ENCODE results near the gene TMEM41A.

The TMEM41A gene

DNA sequence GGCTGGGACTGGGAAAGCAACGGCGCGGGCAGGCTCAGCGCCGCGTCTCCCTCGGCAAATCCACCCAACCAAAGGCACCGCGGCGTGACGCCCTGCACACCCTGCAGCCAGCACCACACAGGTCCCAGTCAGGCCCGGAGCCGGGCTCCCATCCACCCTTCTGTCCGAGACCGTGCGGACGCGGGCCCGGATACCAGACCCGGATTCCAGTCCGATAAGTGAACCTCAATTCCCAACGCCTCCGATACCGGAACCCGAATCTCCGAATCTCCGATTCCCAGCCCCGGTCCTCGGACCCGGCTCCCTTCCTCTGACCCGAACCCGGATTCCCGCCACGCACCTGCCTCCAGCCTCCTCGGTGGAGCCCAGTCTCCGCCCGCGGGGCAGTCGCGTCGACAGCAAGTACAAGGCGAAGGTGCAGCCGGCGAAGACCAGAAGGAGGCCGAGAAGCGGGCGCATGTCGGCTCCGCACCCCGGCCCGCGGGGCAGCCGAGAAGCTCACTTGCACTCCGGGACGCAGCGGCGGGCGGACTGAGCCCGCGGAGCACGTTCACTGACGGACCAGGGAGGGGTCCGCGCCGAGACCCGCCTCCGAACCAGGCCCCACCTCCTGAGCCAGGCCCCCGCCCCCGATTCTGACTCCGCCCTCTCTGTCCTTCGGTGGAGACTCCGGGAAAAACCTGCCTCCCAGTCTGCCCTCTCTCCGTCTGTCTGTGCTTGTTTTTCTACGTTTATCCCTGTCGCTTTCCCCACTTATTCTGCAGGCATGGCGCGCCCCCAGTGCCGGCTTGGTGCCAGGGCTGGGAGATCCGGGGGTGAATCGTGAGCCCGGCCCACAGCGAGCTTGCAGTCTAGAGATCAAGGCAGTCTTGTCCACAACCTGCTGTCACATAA is at the start of gene TMEM41A:
TSS of gene TMEM41A (minus strand) at position 533 of the 894 bp plus-strand sequence. CDS start at position 459, 74 bp downstream.
- DNase-seq, result peak; percentile 88 to 90

DNA sequence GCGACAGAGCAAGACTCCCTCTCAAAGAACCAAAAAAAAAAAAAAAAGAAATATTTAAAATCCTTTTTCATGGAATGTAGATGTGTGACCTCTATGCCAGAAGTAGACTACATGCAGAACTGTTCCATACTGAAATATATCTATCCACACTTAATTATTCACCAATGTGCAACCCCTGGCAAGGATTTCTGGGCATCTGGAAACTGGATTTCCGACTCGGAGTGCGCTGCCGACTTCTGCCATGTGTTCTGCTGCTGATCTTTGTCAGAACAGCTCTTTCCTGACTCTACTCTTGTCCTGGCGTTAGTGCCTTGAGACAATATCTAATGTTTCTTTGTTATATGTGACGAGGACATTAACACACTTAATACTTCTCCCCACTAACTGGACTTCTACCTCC is 41.9 kb upstream of the TMEM41A start:
- no peak for DNase-seq

DNA sequence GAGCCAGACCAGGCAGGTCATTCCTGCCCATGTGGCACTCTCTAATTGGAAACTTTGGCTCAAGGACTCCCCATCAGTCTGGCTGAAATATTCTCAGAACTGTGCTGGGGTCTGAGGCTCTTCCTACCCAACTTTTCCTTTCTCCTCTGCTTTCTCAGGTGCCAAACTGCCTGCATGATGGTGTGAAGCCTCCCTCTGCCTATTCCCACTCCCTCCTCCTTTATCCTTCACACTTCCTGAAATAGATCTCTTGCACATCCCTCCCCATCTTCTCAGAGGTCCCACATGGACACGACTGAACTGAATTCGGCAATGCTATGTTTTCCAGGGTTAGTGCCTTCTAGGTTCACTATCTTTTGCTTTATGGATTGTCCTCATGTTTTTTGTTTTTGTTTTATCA is 41.1 kb upstream of the TMEM41A start:
- DNase-seq, result no peak

DNA sequence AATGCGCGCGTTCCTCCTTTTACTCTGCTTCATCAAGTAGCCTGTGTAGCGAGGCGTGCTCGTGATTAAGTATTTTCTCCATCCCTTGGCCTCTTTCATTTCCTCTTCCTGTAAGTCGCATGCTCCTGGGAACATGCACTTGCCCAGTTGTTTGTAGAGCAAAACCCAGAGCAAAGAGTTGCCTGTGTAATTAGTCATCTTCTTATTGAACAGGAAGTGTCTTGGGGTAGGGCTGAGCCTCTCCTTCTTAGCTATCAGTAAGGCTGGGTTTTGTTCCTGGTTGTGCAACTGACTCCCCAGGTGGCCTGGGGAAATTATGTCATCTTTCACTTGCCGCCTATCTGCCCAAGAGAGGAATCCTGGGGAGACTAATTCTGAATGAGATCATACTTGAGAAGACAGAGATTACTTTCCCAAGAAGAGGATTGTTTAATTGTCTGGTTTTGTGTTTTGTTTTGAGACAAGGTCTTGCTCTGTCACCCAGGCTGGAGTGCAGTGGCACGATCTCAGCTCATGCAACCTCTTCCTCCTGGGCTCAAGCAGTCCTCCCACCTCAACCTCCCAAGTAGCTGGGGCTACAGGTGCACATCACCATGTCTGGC is 38.6 kb upstream of the TMEM41A start:
- peak; percentile 27 to 54 for DNase-seq

DNA sequence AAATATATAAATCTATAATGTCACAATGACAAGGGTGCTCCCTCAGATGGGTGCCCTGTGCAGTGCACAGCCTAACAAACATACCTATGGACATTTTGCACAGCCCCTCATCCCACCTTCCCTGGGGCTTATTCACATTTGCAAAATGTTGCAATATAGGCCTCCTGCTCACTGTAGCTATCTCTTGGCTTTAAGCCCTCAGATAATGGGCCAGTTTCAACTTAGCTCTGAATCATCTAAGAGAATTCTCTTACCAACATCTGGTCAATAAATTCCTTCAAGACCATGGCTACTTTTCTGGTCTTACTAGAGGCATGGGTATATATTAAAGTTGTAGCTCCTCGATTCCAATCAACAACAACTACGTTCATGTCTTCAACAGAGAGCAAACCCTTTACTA is 35.7 kb upstream of the TMEM41A start:
- DNase-seq, result no peak

DNA sequence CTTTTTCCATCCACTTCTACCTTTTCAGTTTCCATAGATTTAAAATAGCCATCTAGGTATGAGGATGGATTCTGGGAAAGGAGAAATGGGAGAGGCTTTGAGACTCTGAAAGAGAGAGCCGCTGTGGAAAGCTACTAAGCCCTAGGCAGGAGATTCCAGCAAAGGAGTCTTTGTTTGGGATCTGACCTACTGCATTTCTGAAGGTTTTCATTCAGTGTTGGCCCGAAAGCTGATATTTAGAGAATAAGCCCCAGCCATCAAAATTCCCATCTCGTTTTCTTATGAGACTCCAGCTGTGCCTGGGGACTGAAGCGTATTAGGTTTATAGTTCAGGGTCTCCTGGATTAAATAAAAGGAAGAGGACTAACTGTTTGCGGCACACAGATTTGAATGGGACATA is 34.1 kb upstream of the TMEM41A start:
- no peak for DNase-seq

DNA sequence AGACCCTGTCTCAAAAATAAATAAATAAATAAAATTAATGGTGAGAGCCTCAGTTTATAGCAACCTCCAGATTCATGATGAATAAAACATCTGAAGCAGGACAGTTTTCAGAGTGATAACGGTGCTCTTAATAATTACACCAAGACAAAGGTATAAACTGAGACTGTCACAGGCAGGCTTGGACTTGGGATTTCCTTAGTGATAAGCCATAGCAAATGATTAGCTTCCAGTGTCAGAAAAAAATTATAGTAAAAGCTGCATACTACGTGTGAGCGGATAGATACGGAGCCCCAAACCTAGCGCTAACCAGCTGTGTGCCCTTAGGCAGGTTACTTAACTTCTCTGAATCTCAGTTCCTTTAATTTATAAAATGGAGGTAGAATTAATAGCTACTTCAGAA is 32.0 kb upstream of the TMEM41A start:
- no peak for DNase-seq

DNA sequence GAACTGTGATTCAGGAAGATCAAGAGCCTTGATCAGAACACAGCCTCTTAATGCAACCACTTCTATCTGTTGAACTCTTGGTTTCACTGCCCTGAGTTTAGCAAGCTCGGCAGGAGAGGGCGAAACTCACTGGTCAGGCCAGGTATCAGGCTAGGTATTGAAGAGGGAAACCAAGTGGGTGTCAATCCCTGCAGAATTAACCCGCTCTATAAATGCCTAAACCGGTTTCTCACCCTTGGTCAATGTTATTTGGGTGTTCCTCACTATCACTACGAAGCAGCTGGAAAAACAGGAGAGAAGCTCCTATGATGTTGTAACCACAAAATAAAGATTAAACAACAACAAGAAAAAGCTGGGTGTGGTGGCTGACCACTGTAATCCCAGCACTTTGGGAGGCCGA is 29.7 kb upstream of the TMEM41A start:
- DNase-seq, result no peak

DNA sequence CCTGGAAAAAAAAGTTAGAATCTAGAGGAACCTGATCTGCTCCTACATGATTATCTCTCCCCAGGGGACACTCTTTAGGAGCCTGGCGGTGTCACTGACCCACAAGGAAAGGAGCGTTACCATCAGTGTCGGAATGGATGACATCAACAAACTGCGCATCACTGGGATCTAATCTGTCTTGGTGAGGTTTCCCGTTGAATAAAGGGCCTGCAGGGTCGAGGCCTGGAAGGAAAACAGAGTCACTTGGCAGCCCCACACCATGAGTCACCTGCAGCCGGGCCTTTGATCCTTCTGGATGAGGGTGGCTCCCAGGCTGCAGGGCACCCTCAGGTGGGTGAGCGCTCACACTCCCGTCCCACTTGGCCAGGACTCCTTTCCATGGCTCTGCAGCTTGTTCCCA is 28.5 kb upstream of the TMEM41A start:
- DNase-seq, result no peak

DNA sequence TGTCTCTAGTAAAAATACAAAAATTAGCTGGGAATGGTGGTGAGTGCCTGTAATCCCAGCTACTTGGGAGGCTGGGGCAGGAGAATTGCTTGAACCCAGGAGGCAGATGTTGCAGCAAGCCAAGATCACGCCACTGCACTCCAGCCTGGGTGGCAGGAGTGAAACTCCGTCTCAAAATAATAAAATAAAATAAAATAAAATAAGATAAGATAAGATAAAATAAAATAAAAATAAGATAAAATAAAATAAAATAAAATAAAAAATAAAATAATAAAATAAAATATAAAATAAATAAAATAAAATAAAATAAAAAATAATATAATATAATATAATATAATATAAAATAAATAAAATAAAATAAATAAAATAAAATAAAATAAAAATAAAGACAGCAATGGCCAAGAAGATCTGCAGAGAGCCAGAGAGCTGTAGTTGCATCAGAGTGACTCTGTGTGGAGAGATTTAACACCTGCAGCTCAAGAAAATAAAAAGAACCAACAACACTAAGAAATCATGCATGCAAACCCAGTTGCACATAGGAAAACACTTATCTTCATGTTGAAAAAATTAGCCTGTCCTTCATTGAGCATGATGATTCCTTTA is 27.6 kb upstream of the TMEM41A start:
- DNase-seq, result no peak

DNA sequence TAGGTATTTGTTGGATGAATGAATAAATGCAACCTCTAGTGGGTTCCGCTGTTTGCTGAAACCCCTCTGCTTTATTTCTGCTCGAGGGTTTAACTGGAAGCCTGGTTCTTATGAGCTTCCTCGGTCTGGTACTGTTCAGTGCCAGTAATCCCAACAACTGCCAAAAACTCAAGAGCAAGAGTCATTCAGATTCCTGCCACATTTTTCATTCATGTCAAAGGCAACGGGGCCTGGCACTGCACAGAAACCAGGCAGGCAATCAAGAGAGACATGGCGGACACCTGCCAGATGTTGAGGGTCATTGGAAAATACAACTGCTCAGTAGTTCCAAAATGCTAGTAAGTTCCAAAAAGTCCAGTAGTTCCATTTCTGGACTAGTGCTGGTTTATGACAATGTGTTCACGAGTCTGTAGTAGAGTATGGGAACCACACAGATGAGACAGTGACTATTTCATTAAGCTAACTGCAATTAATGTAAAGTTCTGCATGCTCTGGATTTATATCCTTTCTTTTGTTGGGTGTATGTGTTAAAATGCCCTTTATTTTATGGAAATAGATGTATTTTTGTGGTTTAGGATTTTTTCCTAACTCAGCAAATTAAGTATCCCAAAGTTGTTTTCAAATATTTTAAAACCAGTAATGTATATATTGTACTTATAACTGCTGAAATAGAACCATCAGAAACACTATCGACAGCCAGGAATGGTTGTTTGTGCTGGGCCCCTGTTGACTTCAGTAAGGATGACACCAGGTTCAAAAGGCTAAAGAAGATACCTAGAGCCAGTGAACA is 22.7 kb upstream of the TMEM41A start:
- no peak for DNase-seq

DNA sequence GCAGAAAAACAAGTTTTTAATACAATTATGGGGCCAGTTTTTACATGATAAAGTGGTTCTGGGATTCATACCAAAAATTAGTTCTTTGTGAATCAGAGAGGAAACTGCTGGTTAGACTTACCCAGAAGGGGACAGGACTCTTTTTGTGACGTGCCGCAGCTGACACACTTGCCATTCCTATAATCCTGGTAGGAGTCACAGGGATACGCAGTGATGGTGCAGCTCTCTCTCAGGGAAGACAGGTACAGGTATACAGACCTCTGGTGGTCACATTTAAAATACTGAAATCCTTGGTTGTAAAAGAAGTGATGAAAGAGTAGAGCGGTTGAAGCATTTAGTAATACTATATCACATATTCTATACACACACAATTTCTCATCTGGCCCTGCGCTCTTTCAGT is 20.2 kb upstream of the TMEM41A start:
- DNase-seq, result no peak

DNA sequence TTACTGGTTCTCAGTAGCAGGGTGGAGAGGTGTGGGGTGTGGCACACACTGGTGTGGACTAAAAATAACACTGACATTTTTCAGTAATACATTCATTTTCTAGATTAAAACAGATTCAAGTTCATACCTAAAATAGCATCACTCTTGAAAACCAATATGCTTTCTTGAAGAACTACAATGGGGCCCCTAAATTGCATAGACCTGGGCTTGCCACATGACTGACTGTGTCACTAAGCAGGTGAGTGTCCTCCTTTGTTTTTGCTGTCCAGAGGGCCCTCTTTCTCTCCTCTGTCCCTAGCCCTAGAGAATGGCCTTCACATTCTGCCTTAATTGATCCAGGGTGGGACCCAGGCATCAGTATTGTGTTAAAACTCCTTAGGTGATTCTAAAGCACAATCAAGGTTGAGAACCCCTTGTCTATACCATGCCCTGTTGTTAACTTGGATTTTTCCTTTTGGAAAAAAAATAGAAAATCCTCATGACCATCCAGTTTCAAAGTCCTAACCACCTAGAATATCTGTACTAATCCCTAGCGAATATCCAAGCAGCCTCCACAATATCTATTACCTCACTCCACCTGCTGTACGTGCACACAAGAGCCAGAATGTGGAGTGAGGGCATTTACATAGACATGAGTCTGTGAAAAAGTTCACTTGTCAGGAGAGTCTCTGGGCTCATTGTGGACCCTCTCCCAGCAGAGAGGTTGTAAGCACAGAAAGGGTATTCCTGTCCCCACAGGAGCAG is 18.7 kb upstream of the TMEM41A start:
- DNase-seq, result no peak

DNA sequence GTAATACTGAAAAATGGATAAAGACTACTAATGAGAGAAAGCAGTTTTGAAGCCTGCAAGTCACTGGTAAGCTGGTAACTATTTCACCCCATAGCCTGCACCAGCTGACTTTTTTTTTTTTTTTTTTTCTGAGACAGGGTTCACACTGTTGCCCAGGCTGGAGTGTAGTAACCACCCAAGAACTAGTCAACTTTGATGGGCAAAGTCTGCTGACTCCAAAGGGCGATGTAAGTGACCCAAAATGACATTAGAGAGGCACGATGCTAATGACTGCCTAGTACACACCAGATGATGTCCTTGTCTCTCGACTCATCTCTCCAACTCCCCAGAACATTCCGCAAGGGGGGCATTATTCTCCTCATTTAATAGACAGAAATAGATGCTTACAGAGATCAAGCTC is 12.9 kb upstream of the TMEM41A start:
- DNase-seq, result no peak

DNA sequence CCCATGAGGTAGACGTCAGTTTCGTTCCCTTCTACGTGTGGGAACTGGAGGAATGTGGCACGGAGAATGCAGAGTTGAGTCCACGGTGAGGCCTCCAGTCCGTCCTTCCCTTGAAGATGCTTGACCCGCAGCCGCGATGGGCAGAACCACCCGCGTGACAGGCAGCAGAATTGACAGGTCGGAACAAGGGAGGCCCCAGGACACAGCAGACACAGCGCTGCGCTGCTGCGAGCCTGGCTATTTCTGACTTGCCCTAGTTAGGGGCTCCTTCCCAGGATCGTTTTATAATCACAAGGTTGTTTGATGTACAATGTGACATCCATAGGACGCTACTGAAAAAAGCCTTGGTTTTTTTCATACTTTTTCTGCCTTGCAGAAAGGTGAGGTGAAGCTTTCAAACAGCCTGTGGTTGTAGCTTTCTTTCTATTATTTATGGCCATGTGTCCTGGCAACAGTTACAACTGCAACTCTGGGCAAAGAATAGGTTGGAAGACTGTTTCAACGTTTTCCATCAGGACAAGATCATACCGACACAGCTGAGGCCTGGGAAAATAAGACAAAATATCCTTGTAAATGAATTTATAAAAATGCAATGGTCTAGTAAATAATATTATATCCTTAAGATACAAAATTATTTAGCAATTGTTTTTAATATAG is 9.6 kb upstream of the TMEM41A start:
- DNase-seq, result no peak

DNA sequence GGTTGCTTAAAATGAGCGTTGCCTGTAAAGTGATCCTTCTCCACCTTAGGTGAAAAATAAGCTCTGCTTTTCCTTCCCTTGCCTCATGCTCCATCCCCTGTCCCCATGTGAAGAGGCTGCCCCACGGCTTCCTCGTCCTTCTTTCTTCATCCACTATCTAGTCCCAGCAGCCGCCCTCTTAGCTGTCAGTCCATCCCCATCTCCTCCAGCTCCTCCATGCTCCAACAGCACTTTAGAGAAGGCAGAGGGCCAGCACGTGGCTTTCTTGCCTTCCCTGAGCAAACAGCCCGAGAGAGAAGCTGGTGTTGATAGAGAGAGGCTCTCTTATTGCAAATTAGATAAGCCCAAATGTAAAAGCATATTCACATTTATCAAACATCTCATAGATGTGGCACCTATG is 9.0 kb upstream of the TMEM41A start:
- DNase-seq, result no peak

DNA sequence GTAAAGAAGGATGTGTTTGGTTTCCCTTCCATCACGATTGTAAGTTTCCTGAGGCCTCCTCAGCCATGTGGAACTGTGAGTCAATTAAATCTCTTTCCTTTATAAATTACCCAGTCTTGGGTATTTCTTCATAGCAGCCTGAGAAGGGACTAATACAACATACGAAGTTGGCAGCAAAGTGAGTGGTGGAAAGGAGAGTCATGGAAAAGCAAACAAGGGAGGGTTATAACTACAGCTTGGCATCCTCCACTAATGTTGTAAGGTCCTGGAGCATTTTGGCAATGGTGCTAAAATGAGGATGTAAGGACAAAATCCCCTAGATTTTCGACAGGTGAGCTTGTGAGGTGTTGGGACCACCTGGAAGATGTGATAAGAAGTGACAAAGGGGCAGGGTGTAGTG is 5.8 kb upstream of the TMEM41A start:
- DNase-seq, result no peak

DNA sequence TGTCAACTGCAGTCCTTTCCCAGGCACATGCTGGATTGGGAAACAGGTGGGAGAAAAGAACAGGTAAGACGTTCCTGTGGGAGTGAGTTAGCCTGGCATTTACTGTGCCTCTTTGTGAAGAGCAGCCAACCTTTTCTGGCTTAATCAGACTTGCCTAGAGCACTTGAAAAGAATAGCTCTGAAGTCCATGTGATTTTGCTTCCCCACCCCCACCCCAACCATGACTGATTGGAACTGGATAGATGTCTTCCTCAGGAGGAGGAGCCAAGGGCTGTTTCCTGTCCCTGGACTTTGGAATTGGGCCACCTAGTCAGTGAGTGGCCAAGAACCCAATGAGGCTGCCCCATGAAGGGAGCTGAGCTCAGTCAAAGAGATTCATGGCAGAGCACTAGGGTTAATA is 4.7 kb upstream of the TMEM41A start:
- no peak for DNase-seq

DNA sequence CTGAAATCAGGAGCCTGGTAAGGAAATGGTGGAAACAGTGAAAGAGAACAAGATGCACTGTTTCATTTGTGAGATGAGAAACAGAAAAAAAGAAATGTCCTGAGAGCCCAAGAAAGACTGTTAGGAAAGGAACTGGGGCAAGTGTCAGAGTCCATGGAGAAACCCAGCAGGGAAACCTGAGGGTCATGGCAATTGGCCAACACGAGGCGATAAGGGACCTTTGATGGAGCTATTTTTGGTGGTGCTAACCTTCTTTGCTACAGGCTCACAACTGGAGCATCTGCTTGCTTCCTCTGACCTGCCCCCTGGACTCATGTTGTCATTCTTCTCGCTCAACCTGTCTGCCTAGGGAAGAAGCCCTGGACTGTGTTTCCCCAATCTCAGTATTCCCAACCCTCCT is 4.2 kb upstream of the TMEM41A start:
- DNase-seq, result no peak

DNA sequence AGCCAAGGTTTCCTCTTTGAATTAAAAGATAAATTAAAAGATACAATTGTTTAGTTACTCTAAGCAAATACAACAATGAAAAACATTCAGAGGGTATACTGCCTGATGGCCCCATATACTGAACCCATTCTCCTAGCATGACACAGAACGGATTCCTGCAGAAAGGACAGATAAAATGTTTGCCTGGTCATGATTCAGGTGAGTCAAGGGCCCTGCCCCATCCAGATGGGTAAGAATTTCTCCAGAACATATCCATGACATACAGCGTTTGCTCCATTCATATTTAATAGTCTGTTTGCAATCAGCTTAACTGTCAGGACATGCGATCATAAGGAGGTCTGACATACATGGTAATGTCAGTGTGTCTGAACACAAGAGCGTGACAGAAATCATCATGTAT is 8.6 kb downstream of the TMEM41A start:
- DNase-seq, result no peak

DNA sequence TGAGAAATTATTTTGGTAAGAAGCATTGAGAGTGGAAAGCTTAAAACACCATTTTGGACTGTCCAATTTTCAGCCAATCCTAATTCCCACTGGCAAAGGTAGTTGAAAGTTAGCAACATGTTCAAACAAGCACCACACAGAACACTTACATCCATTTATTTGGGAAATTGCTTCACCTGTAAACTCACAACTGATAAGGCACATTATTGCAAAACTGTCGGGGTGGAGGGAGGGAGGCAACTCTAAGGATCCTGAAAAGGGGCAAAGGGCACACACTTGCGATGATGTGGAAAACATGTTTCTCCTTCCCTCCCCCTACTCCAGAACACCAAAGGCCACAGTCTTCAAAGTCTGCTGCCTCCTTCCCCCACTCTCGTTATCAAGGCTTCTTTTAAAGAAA is 9.4 kb downstream of the TMEM41A start:
- no peak for DNase-seq

DNA sequence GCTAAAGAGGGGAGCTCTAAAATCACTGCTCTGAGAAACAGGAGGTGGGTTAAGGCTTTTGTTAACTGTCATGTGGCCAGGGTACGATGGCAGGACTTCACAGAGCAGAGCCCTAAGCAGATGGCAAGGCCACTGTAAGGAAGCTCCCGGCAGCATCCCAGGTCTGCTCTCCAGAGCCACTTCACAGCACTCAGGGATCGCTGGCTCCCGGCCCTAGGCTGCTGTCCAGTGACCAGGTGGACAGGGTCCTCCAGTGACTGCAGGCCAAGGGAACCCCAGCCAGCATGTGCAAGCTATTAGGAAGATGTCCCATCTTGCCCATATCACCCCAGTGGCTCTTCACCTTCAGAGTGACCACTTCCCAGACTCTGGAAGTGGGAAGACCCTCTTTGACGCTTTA is 10.4 kb downstream of the TMEM41A start:
- DNase-seq, result no peak

Measured in CD4-positive, alpha-beta T cell treated with Interleukin-4 for 1 hour (primary cell).